GM23248 (cell line): Measurements from ENCODE around the gene FUT8. TPM values are rescaled to one million over a fixed set of nuclear protein-coding genes. Genes with fewer than 3 reads are reported as not detected.

ENCODE experiments used
- DNase-seq: peaks from one replicate; pipeline ENCODE4 v3.0.0-alpha.2; 2015
- H2AFZ ChIP-seq: fragments of 200-600 bp; sonication (generic); 2 replicates; pipeline ENCODE4 v1.6.1; 2016; ENCODE audit warnings: antibody characterized with exemption
- H3F3A ChIP-seq: fragments of 200-600 bp; sonication (generic); 2 replicates; pipeline ENCODE4 v1.6.1; 2016; ENCODE audit warnings: mild to moderate bottlenecking, antibody characterized with exemption, mixed run types; ENCODE audit not compliant: insufficient read depth
- H3K27ac ChIP-seq: fragments of 200-600 bp; sonication (generic); 2 replicates; pipeline ENCODE4 v1.5.1; 2016; ENCODE audit warnings: mild to moderate bottlenecking
- H3K27me3 ChIP-seq: fragments of 200-600 bp; sonication (generic); replicated peaks from 2 replicates; pipeline ENCODE4 v1.6.1; 2016; ENCODE audit warnings: mild to moderate bottlenecking; ENCODE audit not compliant: insufficient read depth
- H3K36me3 ChIP-seq: fragments of 200-600 bp; sonication (generic); 2 replicates; pipeline ENCODE4 v1.6.1; 2016; ENCODE audit warnings: low read depth, mild to moderate bottlenecking
- H3K4me1 ChIP-seq: fragments of 200-600 bp; sonication (generic); 2 replicates; pipeline ENCODE4 v1.6.1; 2016; ENCODE audit warnings: mild to moderate bottlenecking; ENCODE audit not compliant: insufficient read depth
- H3K4me2 ChIP-seq: fragments of 200-600 bp; sonication (generic); one replicate; pipeline ENCODE4 v1.6.1; 2016; ENCODE audit warnings: mild to moderate bottlenecking; ENCODE audit not compliant: unreplicated experiment
- H3K4me3 ChIP-seq: fragments of 200-600 bp; sonication (generic); 2 replicates; pipeline ENCODE4 v1.5.1; 2016; ENCODE audit warnings: mild to moderate bottlenecking
- H3K79me2 ChIP-seq: fragments of 200-600 bp; sonication (generic); 2 replicates; pipeline ENCODE4 v1.6.1; 2016; ENCODE audit warnings: mild to moderate bottlenecking; ENCODE audit not compliant: insufficient read depth
- H3K9ac ChIP-seq: fragments of 200-600 bp; sonication (generic); 2 replicates; pipeline ENCODE4 v1.6.1; 2016; ENCODE audit warnings: mild to moderate bottlenecking
- H3K9me2 ChIP-seq: fragments of 200-600 bp; sonication (generic); 2 replicates; pipeline ENCODE4 v1.6.1; 2016; ENCODE audit warnings: mixed run types, mild to moderate bottlenecking, moderate library complexity; ENCODE audit not compliant: insufficient read depth
- H3K9me3 ChIP-seq: fragments of 200-600 bp; sonication (generic); one replicate; pipeline ENCODE4 v1.6.1; 2017; ENCODE audit warnings: low read depth
- H4K20me1 ChIP-seq: fragments of 200-600 bp; sonication (generic); 2 replicates; pipeline ENCODE4 v1.6.0; 2016; ENCODE audit not compliant: insufficient read depth
- EZH2 ChIP-seq: fragments of 200-600 bp; sonication (generic); IDR thresholded peaks from 2 replicates; pipeline ENCODE4 v1.6.1; 2018; ENCODE audit warnings: antibody characterized with exemption, mild to moderate bottlenecking; ENCODE audit not compliant: insufficient read depth, poor library complexity, severe bottlenecking
- EZH2phosphoT487 ChIP-seq: fragments of 200-600 bp; sonication (generic); IDR thresholded peaks from 2 replicates; pipeline ENCODE4 v1.6.1; 2018; ENCODE audit warnings: antibody characterized with exemption, moderate library complexity, mild to moderate bottlenecking, low read depth; ENCODE audit not compliant: insufficient read depth
- WGBS, 2 experiments: methylation state at CpG; one replicate each; pipeline ENCODE4 v1.1.6; 2015 to 2017; ENCODE audit warnings: low lambda C conversion rate in 2 of 2, low coverage in 1 of 2; ENCODE audit errors: missing lambda C conversion rate in 2 of 2; 5-methylcytosine and 5-hydroxymethylcytosine counted together
- in situ Hi-C: fragments of 300-500 bp; cut with MboI; formaldehyde crosslinking; loops from 2 replicates; pipeline ENCODE4 v1.15.0; 2020
- polyA plus RNA-seq: library from polyadenylated mRNA; unstranded; fragments of >200 nt; fragmentation: Nextera tagmentation; extraction: Ambion mirVana; gene quantifications from 2 replicates; pipeline ENCODE4 v1.2.1, GENCODE V29; 2016
- total RNA-seq: library from RNA; depleted of rRNA; stranded (reverse); fragments of >200 nt; shearing (Covaris generic); gene quantifications from 2 replicates; pipeline ENCODE4 v1.2.3, GENCODE V29; 2014

Gene FUT8
- total and polyA plus RNA-seq, 2 experiments from 2014 or later: 40.0 to 60.6 TPM

DNA sequence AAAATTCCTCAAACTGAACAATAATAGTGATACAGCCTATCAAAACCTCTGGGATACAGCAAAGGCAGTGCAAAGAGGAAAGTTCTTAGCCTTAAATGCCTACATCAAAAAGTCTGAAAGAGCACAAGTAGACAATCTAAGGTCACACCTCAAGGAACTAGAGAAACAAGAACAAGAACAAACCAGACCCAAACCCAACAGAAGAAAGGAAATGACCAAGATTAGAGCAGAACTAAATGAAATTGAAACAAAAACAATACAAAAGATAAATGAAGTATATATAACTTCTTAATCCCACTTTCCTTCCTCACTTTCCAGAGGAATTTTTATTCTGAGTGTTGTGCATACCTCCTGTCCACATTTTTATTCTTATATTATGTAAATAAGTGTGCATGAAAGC is 192.0 kb downstream of the FUT8 start:
- peaks cover 3% of the 10 kb centered on the region for H3K4me1 ChIP-seq
- H3K27me3 ChIP-seq: no peaks in the 10 kb centered on the region
- no peak for DNase-seq
- no peaks in the 10 kb centered on the region for H3K9me2 ChIP-seq
- in situ Hi-C loops: no loop called here
- no peaks in the 10 kb centered on the region for H3K9me3 ChIP-seq
- no peaks in the 10 kb centered on the region for H3K36me3 ChIP-seq
- TF ChIP-seq EZH2phosphoT487: no peak
- TF ChIP-seq EZH2: no peak
- H2AFZ ChIP-seq: no peak overlapping the region
- peaks cover 89% of the 10 kb centered on the region for H3K79me2 ChIP-seq
- H3K4me2 ChIP-seq: no peak overlapping the region
- 0 out of 2 replicates have a peak, but pooled peaks cover 4% of the 10 kb centered on the region for H4K20me1 ChIP-seq
- no peak overlapping the region for H3K27ac ChIP-seq
- no peaks in the 10 kb centered on the region for H3F3A ChIP-seq
- H3K9ac ChIP-seq: no peak overlapping the region
- H3K4me3 ChIP-seq: no peak overlapping the region

DNA sequence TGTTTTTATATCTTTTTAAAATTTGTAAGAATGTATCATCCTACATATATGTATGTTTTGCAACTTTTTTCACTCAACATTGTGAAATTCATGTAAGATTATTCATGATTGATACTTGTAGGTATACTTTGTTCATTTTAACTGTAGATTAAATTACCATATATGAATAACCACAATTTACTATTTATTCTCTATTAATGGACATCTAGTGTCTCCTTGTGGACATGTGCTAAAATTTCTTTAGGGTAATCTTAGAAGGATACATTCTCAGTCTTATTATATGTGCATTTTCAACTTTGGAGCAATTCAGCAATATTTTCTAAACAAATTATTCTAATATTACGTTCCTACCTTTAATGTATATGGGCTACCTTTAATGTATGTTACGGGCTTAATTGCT is 192.4 kb downstream of the FUT8 start:
- peaks cover 88% of the 10 kb centered on the region for H3K79me2 ChIP-seq

DNA sequence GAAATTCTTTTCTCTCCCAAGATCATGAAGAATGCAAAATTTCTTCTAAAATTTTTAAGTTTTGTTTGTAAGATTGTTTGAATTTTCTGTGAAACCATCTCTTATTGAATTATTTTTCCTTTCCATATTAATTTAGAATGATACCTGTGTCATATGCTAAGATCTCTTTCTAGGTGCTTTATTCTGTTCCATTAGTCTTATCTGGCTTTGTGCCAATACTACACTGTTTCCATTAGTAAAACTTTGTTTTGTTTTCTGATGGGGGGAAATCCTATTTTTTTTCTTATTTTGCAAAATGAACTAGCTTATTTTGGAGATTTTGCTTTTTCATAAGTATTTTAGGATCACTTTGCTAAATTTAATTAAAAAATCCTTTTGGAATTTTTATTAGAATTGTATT is 193.9 kb downstream of the FUT8 start:
- Histone ChIP-seq H2AFZ (no peak overlapping the region), H3K9ac (no peak overlapping the region), H3K27me3 (no peaks in the 10 kb centered on the region), H3K36me3 (no peaks in the 10 kb centered on the region), H3K27ac (no peak overlapping the region), H4K20me1 (no peaks in the 10 kb centered on the region), H3K9me2 (no peaks in the 10 kb centered on the region), H3F3A (no peaks in the 10 kb centered on the region), H3K4me1 (no peaks in the 10 kb centered on the region), H3K79me2 (peaks cover 85% of the 10 kb centered on the region), H3K9me3 (no peaks in the 10 kb centered on the region), H3K4me3 (no peak overlapping the region), H3K4me2 (no peak overlapping the region)
- in situ Hi-C loops: no loop called here
- DNase-seq: no peak
- TF ChIP-seq EZH2phosphoT487: no peak
- TF ChIP-seq EZH2: no peak

More for the DNA sequence above, 192.4 kb downstream of the FUT8 start:
- Histone ChIP-seq H3K9ac (no peak overlapping the region), H3K9me3 (no peaks in the 10 kb centered on the region), H3K36me3 (no peaks in the 10 kb centered on the region), H4K20me1 (0 out of 2 replicates have a peak, but pooled peaks cover 4% of the 10 kb centered on the region), H3K4me3 (no peak overlapping the region), H3K4me1 (no peaks in the 10 kb centered on the region), H3K27me3 (no peaks in the 10 kb centered on the region), H3K27ac (no peak overlapping the region), H3K4me2 (no peak overlapping the region), H2AFZ (no peak overlapping the region), H3F3A (no peaks in the 10 kb centered on the region), H3K9me2 (no peaks in the 10 kb centered on the region)
- TF ChIP-seq EZH2: no peak
- no peak for TF ChIP-seq EZH2phosphoT487
- in situ Hi-C loops: no loop called here
- DNase-seq: peak; percentile 11
- 47 to 50% methylated on average over 2 of the region's 2 CpGs for WGBS, 2 experiments

DNA sequence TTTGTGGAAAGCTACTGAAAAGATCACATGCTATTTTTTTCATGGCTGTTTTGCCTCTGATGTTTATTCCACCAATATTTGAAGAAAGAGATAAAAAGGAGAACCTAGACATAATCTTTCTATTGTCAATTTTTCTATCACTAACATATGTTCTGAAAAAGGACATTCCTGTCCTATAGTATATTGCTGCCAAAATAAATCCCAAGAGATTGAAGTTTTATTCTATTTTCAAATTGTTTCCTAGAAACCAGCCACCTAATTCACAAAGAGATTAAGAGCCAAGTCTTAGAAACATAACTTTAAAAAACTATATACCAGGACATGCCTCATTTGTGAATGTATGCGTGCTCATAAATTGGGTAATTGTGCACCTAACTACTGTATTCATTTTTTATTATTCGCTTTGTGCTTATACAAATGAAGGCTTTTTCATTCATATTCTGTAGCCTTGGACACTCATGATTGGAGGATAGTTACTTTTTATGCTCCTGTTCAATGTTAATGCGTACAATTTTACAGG is 200.7 kb downstream of the FUT8 start:
- no peak overlapping the region for H2AFZ ChIP-seq
- in situ Hi-C loops: no loop called here
- H3K4me2 ChIP-seq: no peak overlapping the region
- H3K27ac ChIP-seq: no peak overlapping the region
- no peaks in the 10 kb centered on the region for H3K9me2 ChIP-seq
- H4K20me1 ChIP-seq: no peaks in the 10 kb centered on the region
- H3F3A ChIP-seq: no peaks in the 10 kb centered on the region
- TF ChIP-seq EZH2phosphoT487 (no peak), EZH2 (no peak)
- no peaks in the 10 kb centered on the region for H3K27me3 ChIP-seq
- H3K9me3 ChIP-seq: no peaks in the 10 kb centered on the region
- DNase-seq: no peak
- H3K4me3 ChIP-seq: no peak overlapping the region
- no peak overlapping the region for H3K9ac ChIP-seq
- 96 to 99% methylated on average over 3 of the region's 3 CpGs for WGBS, 2 experiments
- H3K79me2 ChIP-seq: peaks cover 70% of the 10 kb centered on the region
- peaks cover 10% of the 10 kb centered on the region; the same call in 1 of the 2 replicates for H3K36me3 ChIP-seq
- H3K4me1 ChIP-seq: no peaks in the 10 kb centered on the region

DNA sequence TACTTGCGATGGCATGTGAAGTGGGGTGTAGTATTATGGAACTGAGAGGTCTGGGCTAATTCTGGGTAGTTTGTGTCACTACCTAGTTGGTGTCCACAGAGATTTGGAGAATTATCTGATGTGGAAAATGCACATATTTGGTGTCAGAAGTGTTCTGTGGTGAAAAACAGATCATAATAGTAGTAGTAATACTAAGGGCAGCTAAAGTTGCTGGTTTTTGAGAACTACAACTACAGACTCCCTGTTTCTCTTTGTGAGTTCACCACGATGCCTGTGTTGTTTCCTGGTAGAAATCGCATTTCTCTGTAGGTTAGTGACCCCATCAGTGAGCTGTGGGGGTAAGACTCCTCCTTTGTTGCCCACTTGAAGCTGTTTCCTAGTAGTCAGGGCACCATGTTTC is 206.5 kb downstream of the FUT8 start:
- Histone ChIP-seq H3K79me2 (peaks cover 18% of the 10 kb centered on the region), H4K20me1 (no peaks in the 10 kb centered on the region), H3K9me2 (no peaks in the 10 kb centered on the region), H3K27me3 (no peaks in the 10 kb centered on the region), H3K36me3 (peaks cover 10% of the 10 kb centered on the region; the same call in 1 of the 2 replicates), H3F3A (no peaks in the 10 kb centered on the region), H3K4me2 (no peak overlapping the region), H3K9me3 (no peaks in the 10 kb centered on the region), H3K4me3 (no peak overlapping the region), H3K4me1 (peaks cover 4% of the 10 kb centered on the region; the same call in 1 of the 2 replicates), H2AFZ (no peak overlapping the region), H3K27ac (no peak overlapping the region), H3K9ac (no peak overlapping the region)
- 97% methylated on average over 3 of the region's 3 CpGs for WGBS, 2 experiments
- in situ Hi-C loops: no loop called here
- TF ChIP-seq EZH2: no peak
- TF ChIP-seq EZH2phosphoT487: no peak
- DNase-seq: no peak
